Uterus (tissue), 2 donors: ENCODE results near the gene GRIK3.

Experiments used
- POLR2A ChIP-seq, 2 donors: fragments of 450-650 bp; IDR thresholded peaks; one replicate each; pipeline ENCODE4 v1.6.1; 2016; ENCODE audit warnings: antibody characterized with exemption in 2 of 2, mild to moderate bottlenecking in 1 of 2, moderate library complexity in 1 of 2
- TF ChIP-seq, protein P1 (sequence below), 4 experiments: fragments of 200-600 bp in 2 of 4; fragments of 450-650 bp in 2 of 4; sonication (generic) in 2 of 4; IDR thresholded peaks; one replicate each; pipeline ENCODE4 v1.5.1; 2016 to 2019; ENCODE audit warnings: antibody characterized with exemption in 4 of 4, mild to moderate bottlenecking in 2 of 4, moderate library complexity in 1 of 4

DNA sequence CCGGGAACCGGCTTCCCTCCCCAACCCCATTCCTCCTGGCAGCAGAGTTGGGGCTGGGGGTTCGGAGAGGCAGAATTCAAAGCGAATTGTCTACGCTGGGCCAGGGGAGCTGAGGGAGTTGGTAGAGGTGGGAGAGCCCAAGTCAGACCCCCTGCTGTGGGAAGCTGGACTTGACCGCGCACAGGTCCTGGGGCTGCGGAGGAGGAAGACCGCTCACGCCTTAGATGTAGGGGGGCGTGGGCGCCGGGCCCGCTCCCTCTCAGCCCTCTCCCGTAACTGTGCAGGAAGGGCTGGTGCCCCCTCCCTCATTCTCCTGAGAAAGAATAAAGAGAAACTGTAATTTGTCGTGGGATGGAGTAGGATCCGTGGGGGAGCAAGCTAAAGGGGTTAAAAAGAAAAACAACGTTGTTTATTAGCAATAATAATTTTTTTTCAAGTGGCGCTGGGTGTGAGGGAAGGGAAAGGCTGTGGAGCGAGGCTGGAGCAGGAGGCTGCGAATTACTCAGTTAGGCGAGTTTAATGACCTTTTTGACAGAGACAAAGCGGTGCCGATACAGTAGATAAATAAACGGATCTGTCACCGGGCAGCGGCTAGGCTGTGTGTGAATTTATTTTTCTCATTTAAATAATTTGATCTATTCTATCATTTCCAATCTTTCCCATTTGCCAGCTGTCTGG, 838 bp upstream of the GRIK3 start:
- TF ChIP-seq, protein P1, sequence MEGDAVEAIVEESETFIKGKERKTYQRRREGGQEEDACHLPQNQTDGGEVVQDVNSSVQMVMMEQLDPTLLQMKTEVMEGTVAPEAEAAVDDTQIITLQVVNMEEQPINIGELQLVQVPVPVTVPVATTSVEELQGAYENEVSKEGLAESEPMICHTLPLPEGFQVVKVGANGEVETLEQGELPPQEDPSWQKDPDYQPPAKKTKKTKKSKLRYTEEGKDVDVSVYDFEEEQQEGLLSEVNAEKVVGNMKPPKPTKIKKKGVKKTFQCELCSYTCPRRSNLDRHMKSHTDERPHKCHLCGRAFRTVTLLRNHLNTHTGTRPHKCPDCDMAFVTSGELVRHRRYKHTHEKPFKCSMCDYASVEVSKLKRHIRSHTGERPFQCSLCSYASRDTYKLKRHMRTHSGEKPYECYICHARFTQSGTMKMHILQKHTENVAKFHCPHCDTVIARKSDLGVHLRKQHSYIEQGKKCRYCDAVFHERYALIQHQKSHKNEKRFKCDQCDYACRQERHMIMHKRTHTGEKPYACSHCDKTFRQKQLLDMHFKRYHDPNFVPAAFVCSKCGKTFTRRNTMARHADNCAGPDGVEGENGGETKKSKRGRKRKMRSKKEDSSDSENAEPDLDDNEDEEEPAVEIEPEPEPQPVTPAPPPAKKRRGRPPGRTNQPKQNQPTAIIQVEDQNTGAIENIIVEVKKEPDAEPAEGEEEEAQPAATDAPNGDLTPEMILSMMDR (IDR thresholded peaks at IDR 0.05) = no peak
- TF ChIP-seq POLR2A (IDR thresholded peaks at IDR 0.05) = no peak
